GM12874 (cell line): ENCODE measurements around the gene SLC11A2.

Source experiments
- CTCF ChIP-seq: IDR thresholded peaks from 2 replicates; pipeline ENCODE4 v1.5.1; 2011; ENCODE audit warnings: low read depth, mild to moderate bottlenecking, control low read depth, low read length, moderate library complexity; ENCODE audit not compliant: insufficient read depth

The SLC11A2 gene

GRCh38 chr12:51025338-51025835 lies 797 bp downstream of the SLC11A2 start:
- TF ChIP-seq CTCF = no peak

GRCh38 chr12:51023625-51024382 lies 2.4 kb downstream of the SLC11A2 start:
- TF ChIP-seq CTCF = no peak

- no peak for TF ChIP-seq CTCF
Measured at GRCh38 chr12:51021694-51022093, 4.5 kb downstream of the SLC11A2 start.

GRCh38 chr12:51020448-51021182 lies 5.6 kb downstream of the SLC11A2 start:
- no peak for TF ChIP-seq CTCF

- no peak for TF ChIP-seq CTCF
Measured at GRCh38 chr12:51019927-51020326, 6.3 kb downstream of the SLC11A2 start.

GRCh38 chr12:51018956-51019355 lies 7.2 kb downstream of the SLC11A2 start:
- no peak for TF ChIP-seq CTCF

GRCh38 chr12:51017452-51017851 lies 8.7 kb downstream of the SLC11A2 start:
- TF ChIP-seq CTCF = no peak
